BE2C (cell line): Measurements from ENCODE around the gene DNAJC4.
"Not testable (repeated sequence)": the region's sequence is repeated elsewhere in the genome, so short reads cannot be mapped to it uniquely, and the experiment has no call there.

ENCODE experiments used
- DNase-seq: peaks from one replicate; pipeline ENCODE4 v3.0.0-alpha.2; 2020
- H3K27me3 ChIP-seq: fragments of 250-450 bp; sonication (Bioruptor Pico); 2 replicates; pipeline ENCODE4 v1.5.1; 2020; ENCODE audit warnings: mild to moderate bottlenecking
- H3K36me3 ChIP-seq: fragments of 250-450 bp; sonication (Bioruptor Pico); 2 replicates; pipeline ENCODE4 v1.5.1; 2020; ENCODE audit warnings: mild to moderate bottlenecking
- H3K4me1 ChIP-seq: fragments of 250-450 bp; sonication (Bioruptor Pico); 2 replicates; pipeline ENCODE4 v1.5.1; 2020
- H3K4me3 ChIP-seq: 2 replicates; pipeline ENCODE4 v1.5.1; 2011; ENCODE audit warnings: low read depth, low read length
- H3K9me3 ChIP-seq: fragments of 250-450 bp; sonication (Bioruptor Pico); 2 replicates; pipeline ENCODE4 v1.5.1; 2020
- CTCF ChIP-seq: IDR thresholded peaks from 2 replicates; pipeline ENCODE4 v1.5.1; 2012; ENCODE audit warnings: mild to moderate bottlenecking, low read depth, low read length

Gene DNAJC4

GRCh38 chr11:64244107-64244506 is 13.8 kb downstream of the DNAJC4 start:
- DNase-seq: no peak
- H3K4me3 ChIP-seq: no peak overlapping the region
- no peaks in the 10 kb centered on the region for H3K9me3 ChIP-seq
- TF ChIP-seq CTCF: no peak
- H3K36me3 ChIP-seq: no peaks in the 10 kb centered on the region
- H3K27me3 ChIP-seq: no peaks in the 10 kb centered on the region
- peaks cover 4% of the 10 kb centered on the region for H3K4me1 ChIP-seq

GRCh38 chr11:64244966-64245365 is 14.6 kb downstream of the DNAJC4 start:
- Histone ChIP-seq H3K27me3 (no peaks in the 10 kb centered on the region), H3K4me1 (peaks cover 4% of the 10 kb centered on the region), H3K4me3 (peak overlapping the region; percentile 81), H3K36me3 (no peaks in the 10 kb centered on the region), H3K9me3 (no peaks in the 10 kb centered on the region)
- no peak for TF ChIP-seq CTCF
- no peak for DNase-seq

- Histone ChIP-seq H3K4me1 (no peaks in the 10 kb centered on the region; the same call in 1 of the 2 replicates), H3K27me3 (no peaks in the 10 kb centered on the region), H3K9me3 (no peaks in the 10 kb centered on the region), H3K4me3 (peak overlapping the region; percentile 81), H3K36me3 (no peaks in the 10 kb centered on the region)
- no peak for TF ChIP-seq CTCF
- DNase-seq: no peak
These were observed 15.1 kb downstream of the DNAJC4 start for GRCh38 chr11:64245401-64245796.

- peak; percentile 48 for DNase-seq
- Histone ChIP-seq H3K36me3 (no peaks in the 10 kb centered on the region), H3K4me1 (no peaks in the 10 kb centered on the region; the same call in 1 of the 2 replicates), H3K4me3 (peak overlapping the region; percentile 81), H3K27me3 (no peaks in the 10 kb centered on the region), H3K9me3 (no peaks in the 10 kb centered on the region)
- no peak for TF ChIP-seq CTCF
These were observed 15.7 kb downstream of the DNAJC4 start for GRCh38 chr11:64245797-64246620.

- not testable (repeated sequence) for H3K27me3 ChIP-seq, H3K9me3 ChIP-seq, H3K36me3 ChIP-seq, DNase-seq, H3K4me1 ChIP-seq
- H3K4me3 ChIP-seq: peak overlapping the region; percentile 81
These were observed 16.2 kb downstream of the DNAJC4 start for GRCh38 chr11:64246621-64246870.

GRCh38 chr11:64246871-64247728 is 16.8 kb downstream of the DNAJC4 start, which contains the start of gene PPP1R14B:
Gene PPP1R14B (minus strand): TSS chr11:64246943. CDS start chr11:64246673, 270 bp downstream.
- DNase-seq: peak; percentile 88
- Histone ChIP-seq H3K4me1 (no peaks in the 10 kb centered on the region; the same call in 1 of the 2 replicates), H3K4me3 (peak within 1 kb of the TSS; percentile 81), H3K9me3 (no peaks in the 10 kb centered on the region), H3K27me3 (no peaks in the 10 kb centered on the region), H3K36me3 (no peaks in the 10 kb centered on the region)
- TF ChIP-seq CTCF: no peak
